Panc1 (cell line): Measurements from ENCODE around the gene MACF1. TPM values are rescaled to one million over a fixed set of nuclear protein-coding genes. Genes with fewer than 3 reads are reported as not detected.

Source experiments
- ATAC-seq: fragments of 200-7000 bp; cut with Tn5 transposase; 2 replicates; pipeline ENCODE4 v1.9.1; 2020; ENCODE audit warnings: mild to moderate bottlenecking, moderate library complexity
- BruUV-seq: library from RNA; stranded (reverse); fragments of 400-500 nt; replicated peaks from 2 replicates; lab custom pipeline; 2021; lab: Mats Ljungman, UMichigan
- CTCF ChIA-PET: fragments of 300-600 bp; sonication (Branson Sonifier 250); formaldehyde crosslinking; loops from one replicate; lab custom pipeline; 2022; ENCODE audit warnings: antibody characterized with exemption; lab: Charles Lee
- POLR2A ChIA-PET: fragments of 300-600 bp; sonication (Branson Sonifier 250); formaldehyde crosslinking; loops from one replicate; lab custom pipeline; 2022; ENCODE audit warnings: antibody characterized with exemption; lab: Charles Lee
- DNase-seq: peaks from one replicate; pipeline ENCODE4 v3.0.0-alpha.2; 2010; ENCODE audit warnings: low read depth, low spot score
- H3K27ac ChIP-seq: 2 replicates; pipeline ENCODE4 v1.5.1; 2011; ENCODE audit warnings: mild to moderate bottlenecking, low read length, inconsistent platforms
- H3K27me3 ChIP-seq: fragments of 200-500 bp; sonication (Bioruptor generic); 2 replicates; pipeline ENCODE4 v1.6.0; 2014; ENCODE audit warnings: low read length, inconsistent platforms; ENCODE audit not compliant: control insufficient read depth, insufficient read depth
- H3K36me3 ChIP-seq: fragments of 200-500 bp; sonication (Bioruptor generic); 2 replicates; pipeline ENCODE4 v1.5.1; 2014; ENCODE audit warnings: inconsistent platforms, mild to moderate bottlenecking, low read length, moderate library complexity; ENCODE audit not compliant: control insufficient read depth, insufficient read depth
- H3K4me1 ChIP-seq: 2 replicates; pipeline ENCODE4 v1.5.1; 2011; ENCODE audit warnings: inconsistent platforms, mild to moderate bottlenecking, low read length, moderate library complexity; ENCODE audit not compliant: control insufficient read depth, insufficient read depth
- H3K4me3 ChIP-seq, 2 experiments: 2 replicates each; pipeline ENCODE4 v1.5.1; 2011 to 2012; ENCODE audit warnings: low read depth in 2 of 2, low read length in 2 of 2, mild to moderate bottlenecking in 2 of 2, inconsistent platforms in 1 of 2, moderate library complexity in 1 of 2
- H3K9me3 ChIP-seq: fragments of 200-500 bp; sonication (Bioruptor generic); 2 replicates; pipeline ENCODE4 v1.5.1; 2014; ENCODE audit warnings: low read depth, mild to moderate bottlenecking, inconsistent platforms, low read length, moderate library complexity; ENCODE audit not compliant: control insufficient read depth, insufficient read depth
- POLR2AphosphoS5 ChIP-seq: IDR thresholded peaks from 2 replicates; pipeline ENCODE4 v1.6.1; 2012; ENCODE audit warnings: mild to moderate bottlenecking, low read depth, low read length, moderate library complexity
- SIN3A ChIP-seq: IDR thresholded peaks from 2 replicates; pipeline ENCODE4 v1.6.1; 2012; ENCODE audit warnings: low read depth, mild to moderate bottlenecking, low read length, moderate library complexity, borderline replicate concordance; ENCODE audit not compliant: insufficient read depth
- TCF7L2 ChIP-seq: IDR thresholded peaks from 2 replicates; pipeline ENCODE4 v1.6.1; 2011; ENCODE audit warnings: mild to moderate bottlenecking, low read depth, low read length, inconsistent platforms
- in situ Hi-C: cut with HindIII; loops from 2 replicates; pipeline ENCODE4 v1.10.0; 2016; ENCODE audit warnings: low sequenced_read_pairs, low pct_unique_long_range_greater_than_20kb
- intact Hi-C: fragments of 100-400 bp; cut with micrococcal nuclease; formaldehyde crosslinking; loops from one replicate; pipeline ENCODE4 v1.10.0; 2022; ENCODE audit not compliant: unreplicated experiment
- total RNA-seq: library from RNA; stranded (reverse); gene quantifications from one replicate; pipeline ENCODE4 v1.2.1, GENCODE V29; 2021; ENCODE audit not compliant: unreplicated experiment
- TF ChIP-seq, protein P1 (sequence below), 2 experiments: IDR thresholded peaks; 2 replicates each; pipeline ENCODE4 v1.6.1; 2011 to 2012; ENCODE audit warnings: low read depth in 2 of 2, control low read depth in 1 of 2, low read length in 1 of 2, mild to moderate bottlenecking in 1 of 2, moderate library complexity in 1 of 2; ENCODE audit not compliant: insufficient read depth in 1 of 2
- TF ChIP-seq, protein P2 (sequence below): fragments of 450-650 bp; IDR thresholded peaks from 2 replicates; pipeline ENCODE4 v1.5.1; 2017; ENCODE audit warnings: mild to moderate bottlenecking

Gene MACF1
- total RNA-seq, 1 experiment from 2014 or later, result 413 TPM

DNA sequence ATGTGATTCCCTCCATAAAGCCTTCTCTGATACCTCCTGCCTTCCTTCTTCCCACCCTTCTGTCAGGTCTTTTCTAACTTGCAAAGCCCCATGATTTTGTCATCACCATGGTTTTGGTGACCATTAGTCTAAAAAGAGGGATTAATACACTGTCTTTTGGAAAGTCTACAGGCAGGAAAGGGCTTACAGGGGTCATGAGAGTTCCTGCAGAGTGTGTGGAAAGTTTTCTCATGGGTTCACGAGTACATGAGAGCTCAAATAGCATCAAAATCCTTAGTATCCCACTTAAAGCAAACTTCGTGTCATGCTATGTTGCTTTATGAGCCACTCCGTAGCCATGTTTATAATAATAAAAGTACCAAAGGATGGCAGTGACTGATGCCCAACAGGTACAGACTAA is 200.4 kb downstream of the MACF1 start:
- POLR2A ChIA-PET, result interaction anchor here (0.5 to 0.6 kb wide), 2 partner anchors 18 to 97 kb away, joined by 3 read pairs; no protein-coding TSS in a partner anchor
- CTCF ChIA-PET, result interaction anchor here (0.6 to 0.9 kb wide), 2 partner anchors 27 to 219 kb away, joined by 3 read pairs; no protein-coding TSS in a partner anchor
- no peak for DNase-seq
- peaks cover 45% of the 10 kb centered on the region for H3K4me1 ChIP-seq
- ATAC-seq, result no peak
- TF ChIP-seq, protein P1, sequence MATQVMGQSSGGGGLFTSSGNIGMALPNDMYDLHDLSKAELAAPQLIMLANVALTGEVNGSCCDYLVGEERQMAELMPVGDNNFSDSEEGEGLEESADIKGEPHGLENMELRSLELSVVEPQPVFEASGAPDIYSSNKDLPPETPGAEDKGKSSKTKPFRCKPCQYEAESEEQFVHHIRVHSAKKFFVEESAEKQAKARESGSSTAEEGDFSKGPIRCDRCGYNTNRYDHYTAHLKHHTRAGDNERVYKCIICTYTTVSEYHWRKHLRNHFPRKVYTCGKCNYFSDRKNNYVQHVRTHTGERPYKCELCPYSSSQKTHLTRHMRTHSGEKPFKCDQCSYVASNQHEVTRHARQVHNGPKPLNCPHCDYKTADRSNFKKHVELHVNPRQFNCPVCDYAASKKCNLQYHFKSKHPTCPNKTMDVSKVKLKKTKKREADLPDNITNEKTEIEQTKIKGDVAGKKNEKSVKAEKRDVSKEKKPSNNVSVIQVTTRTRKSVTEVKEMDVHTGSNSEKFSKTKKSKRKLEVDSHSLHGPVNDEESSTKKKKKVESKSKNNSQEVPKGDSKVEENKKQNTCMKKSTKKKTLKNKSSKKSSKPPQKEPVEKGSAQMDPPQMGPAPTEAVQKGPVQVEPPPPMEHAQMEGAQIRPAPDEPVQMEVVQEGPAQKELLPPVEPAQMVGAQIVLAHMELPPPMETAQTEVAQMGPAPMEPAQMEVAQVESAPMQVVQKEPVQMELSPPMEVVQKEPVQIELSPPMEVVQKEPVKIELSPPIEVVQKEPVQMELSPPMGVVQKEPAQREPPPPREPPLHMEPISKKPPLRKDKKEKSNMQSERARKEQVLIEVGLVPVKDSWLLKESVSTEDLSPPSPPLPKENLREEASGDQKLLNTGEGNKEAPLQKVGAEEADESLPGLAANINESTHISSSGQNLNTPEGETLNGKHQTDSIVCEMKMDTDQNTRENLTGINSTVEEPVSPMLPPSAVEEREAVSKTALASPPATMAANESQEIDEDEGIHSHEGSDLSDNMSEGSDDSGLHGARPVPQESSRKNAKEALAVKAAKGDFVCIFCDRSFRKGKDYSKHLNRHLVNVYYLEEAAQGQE (IDR thresholded peaks at IDR 0.05; ENCODE audit: insufficient read depth in 1 of 2, low read depth in 2 of 2, low read length in 1 of 2), result no peak
- no peak for TF ChIP-seq SIN3A
- TF ChIP-seq POLR2AphosphoS5, result no peak
- TF ChIP-seq, protein P2, sequence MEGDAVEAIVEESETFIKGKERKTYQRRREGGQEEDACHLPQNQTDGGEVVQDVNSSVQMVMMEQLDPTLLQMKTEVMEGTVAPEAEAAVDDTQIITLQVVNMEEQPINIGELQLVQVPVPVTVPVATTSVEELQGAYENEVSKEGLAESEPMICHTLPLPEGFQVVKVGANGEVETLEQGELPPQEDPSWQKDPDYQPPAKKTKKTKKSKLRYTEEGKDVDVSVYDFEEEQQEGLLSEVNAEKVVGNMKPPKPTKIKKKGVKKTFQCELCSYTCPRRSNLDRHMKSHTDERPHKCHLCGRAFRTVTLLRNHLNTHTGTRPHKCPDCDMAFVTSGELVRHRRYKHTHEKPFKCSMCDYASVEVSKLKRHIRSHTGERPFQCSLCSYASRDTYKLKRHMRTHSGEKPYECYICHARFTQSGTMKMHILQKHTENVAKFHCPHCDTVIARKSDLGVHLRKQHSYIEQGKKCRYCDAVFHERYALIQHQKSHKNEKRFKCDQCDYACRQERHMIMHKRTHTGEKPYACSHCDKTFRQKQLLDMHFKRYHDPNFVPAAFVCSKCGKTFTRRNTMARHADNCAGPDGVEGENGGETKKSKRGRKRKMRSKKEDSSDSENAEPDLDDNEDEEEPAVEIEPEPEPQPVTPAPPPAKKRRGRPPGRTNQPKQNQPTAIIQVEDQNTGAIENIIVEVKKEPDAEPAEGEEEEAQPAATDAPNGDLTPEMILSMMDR, result no peak
- no peak for TF ChIP-seq TCF7L2
- no peaks in the 10 kb centered on the region for H3K9me3 ChIP-seq
- H3K27me3 ChIP-seq, result no peaks in the 10 kb centered on the region
- no TSS peak for BruUV-seq
- intact Hi-C loops, result loop anchor here (5.0 kb wide), 1 partner anchor 303 kb away; no protein-coding TSS in a partner anchor
- peak overlapping the region; percentile 100 for H3K27ac ChIP-seq
- no peaks in the 10 kb centered on the region; the same call in 1 of the 2 replicates for H3K36me3 ChIP-seq
- H3K4me3 ChIP-seq, result no peak overlapping the region
- in situ Hi-C loops, result no loop called here

DNA sequence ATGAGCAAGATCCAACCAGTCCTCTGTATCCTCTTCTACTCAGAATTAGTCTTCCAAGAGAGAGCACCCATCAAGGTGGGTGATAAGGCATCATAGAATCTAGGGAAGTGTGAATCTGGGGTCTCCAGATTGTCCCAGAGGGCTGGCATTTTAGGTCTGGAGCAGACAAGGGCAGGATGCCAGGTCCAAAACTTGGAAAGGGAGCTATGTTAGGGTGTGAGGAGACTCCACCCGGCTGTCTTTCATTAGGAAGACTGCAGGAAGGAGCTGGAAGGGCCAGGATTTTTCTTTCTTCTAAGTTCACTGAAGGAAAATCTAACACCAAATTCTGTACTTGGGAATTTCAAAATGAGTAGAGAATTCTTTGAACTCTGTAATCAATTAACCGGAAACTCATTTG is 200.9 kb downstream of the MACF1 start:
- in situ Hi-C loops (no loop called here), intact Hi-C loops (loop anchor here (5.0 kb wide), 1 partner anchor 303 kb away; no protein-coding TSS in a partner anchor)
- no peak overlapping the region for H3K4me3 ChIP-seq
- no peaks in the 10 kb centered on the region; the same call in 1 of the 2 replicates for H3K36me3 ChIP-seq
- H3K27ac ChIP-seq, result peak overlapping the region; percentile 100
- POLR2A ChIA-PET, result interaction anchor here (0.5 kb wide), 1 partner anchor 10 kb away, joined by 4 read pairs; no protein-coding TSS in a partner anchor
- CTCF ChIA-PET, result interaction anchor here (0.9 kb wide), 1 partner anchor 27 kb away, joined by 3 read pairs; no protein-coding TSS in a partner anchor
- TF ChIP-seq POLR2AphosphoS5 (no peak), TCF7L2 (no peak; the same call in none of the 2 replicates), SIN3A (no peak)
- TF ChIP-seq, protein P1 (IDR thresholded peaks at IDR 0.05; ENCODE audit: insufficient read depth in 1 of 2, low read depth in 2 of 2, low read length in 1 of 2), result no peak
- TF ChIP-seq, protein P2, result no peak
- BruUV-seq, result no TSS peak
- ATAC-seq (no peak), DNase-seq (no peak)
- no peaks in the 10 kb centered on the region for H3K27me3 ChIP-seq
- peaks cover 47% of the 10 kb centered on the region for H3K4me1 ChIP-seq
- no peaks in the 10 kb centered on the region for H3K9me3 ChIP-seq
